Erythroblast (primary cell): ENCODE results near the gene XXYLT1.
"Not testable (repeated sequence)": the region's sequence is repeated elsewhere in the genome, so short reads cannot be mapped to it uniquely, and the experiment has no call there.

Experiments used
- DNase-seq, 2 experiments: peaks; one replicate each; lab custom pipeline; 2025; lab: John Stamatoyannopoulos, UW
- GATA1 ChIP-seq: IDR thresholded peaks from 2 replicates; pipeline ENCODE4 v1.6.1; 2011; ENCODE audit warnings: low read depth, mild to moderate bottlenecking, control low read depth, low read length, moderate library complexity
- POLR2A ChIP-seq: IDR thresholded peaks from 2 replicates; pipeline ENCODE4 v1.6.1; 2011; ENCODE audit warnings: mild to moderate bottlenecking, low read length

The XXYLT1 gene

DNA sequence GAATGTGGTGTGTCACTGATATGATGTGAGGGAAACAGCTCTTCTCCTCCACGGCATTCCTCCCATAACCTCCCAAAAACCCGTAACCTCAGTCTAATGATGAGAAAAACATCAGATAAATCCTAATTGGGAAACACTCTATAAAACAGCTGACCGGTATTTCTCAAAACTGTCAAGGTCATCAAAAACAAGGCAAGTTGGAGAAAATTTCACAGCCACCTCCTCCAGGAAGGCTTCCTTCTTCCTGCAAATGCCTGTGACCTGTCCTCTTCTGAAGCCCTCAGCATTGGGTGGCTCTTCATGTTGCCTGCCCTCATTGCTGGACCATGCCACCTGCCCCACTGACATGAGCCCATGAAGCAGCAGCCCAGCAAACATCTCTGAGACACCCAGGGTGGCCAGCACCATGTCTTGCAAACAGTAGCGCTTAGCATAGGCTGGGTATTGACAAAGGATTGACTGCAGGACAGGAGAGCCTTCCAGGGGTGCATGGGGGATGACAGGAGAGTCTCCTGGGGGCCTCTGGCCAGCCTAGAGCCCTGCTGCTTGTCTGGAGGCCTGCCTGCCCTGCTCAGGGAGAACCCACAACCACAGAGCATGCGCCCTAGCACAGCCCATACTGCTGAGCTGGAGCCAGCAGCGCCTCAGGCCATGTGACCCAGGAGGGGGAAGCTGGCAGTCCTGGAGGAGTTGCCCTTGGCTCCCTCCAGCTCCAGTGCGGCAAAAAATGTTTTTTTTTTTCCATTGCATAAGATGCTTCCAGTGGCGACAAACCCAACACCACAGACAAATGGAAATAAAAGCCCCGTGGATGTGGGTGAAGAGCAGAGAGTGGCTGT, 49.7 kb downstream of the XXYLT1 start:
- TF ChIP-seq GATA1 = no peak
- TF ChIP-seq POLR2A = no peak
- no peak for DNase-seq

DNA sequence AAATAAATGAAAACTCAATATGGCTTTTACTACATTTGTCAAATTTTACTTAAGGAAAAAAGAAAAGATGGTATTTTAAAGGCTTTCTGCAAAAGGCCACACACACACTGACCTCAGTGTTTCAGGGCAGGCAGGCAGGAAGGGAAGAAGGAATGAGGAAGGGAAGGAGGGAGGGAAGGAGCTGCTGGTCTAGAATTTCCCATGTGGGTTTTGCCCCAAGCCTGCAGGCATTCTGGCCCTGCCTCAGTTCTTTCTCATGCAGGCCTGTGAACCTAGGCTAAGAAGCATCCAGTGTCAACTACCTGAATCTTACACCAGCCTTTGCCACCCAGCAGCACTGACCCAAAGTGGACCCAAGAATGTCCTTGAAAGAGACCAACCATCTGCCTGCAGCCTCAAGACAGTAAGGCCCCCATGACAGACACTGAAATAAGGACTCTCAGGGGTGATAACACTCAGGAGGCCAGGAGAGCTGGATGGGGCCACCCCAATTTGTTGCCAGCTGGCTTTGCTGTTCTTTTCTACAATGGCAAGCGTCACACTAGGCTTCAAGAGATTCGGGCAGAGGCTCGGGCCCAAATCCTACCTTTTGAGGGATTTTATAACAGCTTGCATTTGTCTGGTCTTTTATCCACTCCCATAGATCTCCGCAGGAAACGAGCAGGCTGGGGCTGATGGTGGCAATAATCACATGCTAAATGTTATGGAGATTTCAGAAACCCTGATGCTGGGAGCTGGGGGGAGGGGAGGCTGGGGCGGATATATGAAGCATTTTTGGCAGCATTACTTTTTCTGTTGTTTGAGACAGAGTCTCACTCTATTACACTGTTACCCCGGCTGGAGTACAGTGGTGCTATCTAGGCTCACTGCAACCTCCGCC, 51.4 kb downstream of the XXYLT1 start:
- TF ChIP-seq POLR2A (no peak), GATA1 (no peak)
- no peak for DNase-seq

DNA sequence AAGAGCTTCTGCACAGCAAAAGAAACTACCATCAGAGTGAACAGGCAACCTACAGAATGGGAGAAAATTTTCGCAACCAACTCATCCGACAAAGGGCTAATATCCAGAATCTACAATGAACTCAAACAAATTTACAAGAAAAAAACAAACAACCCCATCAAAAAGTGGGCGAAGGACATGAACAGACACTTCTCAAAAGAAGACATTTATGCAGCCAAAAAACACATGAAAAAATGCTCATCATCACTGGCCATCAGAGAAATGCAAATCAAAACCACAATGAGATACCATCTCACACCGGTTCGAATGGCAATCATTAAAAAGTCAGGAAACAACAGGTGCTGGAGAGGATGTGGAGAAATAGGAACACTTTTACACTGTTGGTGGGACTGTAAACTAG, 52.6 kb downstream of the XXYLT1 start:
- not testable (repeated sequence) for DNase-seq

DNA sequence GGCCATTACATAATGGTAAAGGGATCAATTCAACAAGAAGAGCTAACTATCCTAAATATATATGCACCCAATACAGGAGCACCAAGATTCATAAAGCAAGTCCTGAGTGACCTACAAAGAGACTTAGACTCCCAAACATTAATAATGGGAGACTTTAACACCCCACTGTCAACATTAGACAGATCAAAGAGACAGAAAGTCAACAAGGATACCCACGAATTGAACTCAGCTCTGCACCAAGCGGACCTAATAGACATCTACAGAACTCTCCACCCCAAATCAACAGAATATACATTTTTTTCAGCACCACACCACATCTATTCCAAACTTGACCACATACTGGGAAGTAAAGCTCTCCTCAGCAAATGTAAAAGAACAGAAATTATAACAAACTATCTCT, 55.4 kb downstream of the XXYLT1 start:
- DNase-seq = not testable (repeated sequence)

DNA sequence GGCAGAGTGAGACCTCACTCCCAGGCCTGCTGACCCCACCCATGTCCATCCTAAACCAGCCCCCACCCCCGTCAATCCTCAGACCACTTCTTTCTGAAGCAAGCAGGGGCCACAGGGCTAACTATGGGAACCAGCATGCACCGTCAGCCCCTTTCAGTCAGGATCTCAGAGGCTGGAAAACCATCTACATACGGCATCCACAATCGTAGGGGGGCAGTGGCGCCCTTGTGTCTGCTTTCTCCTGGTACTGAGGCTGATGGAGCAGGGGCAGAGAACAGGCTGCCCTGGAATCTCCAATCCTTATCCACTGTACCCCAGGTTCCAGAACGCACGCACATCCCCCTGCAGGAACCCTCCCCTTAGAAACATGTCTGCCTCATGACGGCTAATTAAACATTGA, 56.6 kb downstream of the XXYLT1 start:
- TF ChIP-seq GATA1 (no peak), POLR2A (no peak)
- DNase-seq = no peak

DNA sequence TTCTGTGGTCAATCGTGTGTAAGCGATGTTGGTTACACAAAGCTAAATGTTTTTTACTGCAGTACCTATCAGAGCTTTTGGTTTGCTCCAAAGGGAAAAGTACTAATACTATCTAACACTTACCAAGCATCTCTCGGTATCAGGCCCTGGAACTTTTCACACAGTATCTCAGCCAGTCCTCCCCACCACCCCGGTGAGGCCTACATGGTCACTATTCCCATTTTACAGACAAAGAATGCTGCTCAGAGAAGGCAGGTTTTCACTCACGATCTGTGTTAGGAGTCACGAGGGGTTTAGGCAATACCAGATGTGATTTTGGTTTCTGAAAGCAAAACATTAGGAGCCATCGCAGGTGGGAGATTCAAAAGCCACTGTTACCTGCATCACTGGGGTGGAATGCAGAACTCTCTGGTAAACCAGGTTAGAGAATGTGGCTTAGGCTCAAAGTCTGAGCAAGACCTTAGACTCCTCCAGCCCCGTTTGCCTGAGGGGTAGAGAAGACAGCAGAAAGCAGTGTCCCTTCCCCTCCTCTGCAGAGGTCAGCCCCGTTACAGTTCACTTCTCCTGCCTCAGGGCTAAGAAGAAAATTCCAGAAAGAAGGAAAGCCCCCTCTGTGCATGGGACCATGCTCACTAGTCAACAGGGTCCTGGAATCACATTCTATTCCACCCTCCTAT, 57.2 kb downstream of the XXYLT1 start:
- TF ChIP-seq POLR2A = no peak
- no peak for TF ChIP-seq GATA1
- no peak for DNase-seq

DNA sequence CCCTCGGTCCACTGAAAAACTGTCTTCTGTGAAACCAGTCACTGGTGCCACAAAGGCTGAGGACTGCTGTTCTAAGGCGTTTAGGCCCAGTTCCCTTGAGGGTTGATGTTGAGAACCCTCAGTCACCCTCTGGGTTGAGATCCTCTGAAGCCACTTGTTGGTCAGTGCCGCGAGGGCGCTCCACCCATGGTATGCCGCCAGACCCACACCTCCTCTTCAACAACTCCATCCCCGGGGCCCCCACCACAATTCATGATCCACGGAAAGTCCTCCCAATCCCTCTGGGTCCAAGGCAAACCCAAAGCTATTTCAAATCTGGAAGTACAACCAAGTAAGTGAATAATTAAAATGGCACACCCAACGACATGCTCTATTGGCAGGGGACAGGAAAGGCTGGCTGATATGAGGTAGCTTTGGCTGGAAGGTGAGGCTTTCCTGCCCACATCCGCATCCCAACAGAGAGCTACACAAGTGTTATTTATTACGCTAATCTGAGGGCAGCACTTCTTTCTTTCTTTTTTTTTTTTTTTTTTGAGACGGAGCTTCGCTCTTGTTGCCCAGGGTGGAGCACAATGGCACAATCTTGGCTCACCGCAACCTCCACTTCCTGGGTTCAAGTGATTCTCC, 58.1 kb downstream of the XXYLT1 start:
- DNase-seq = no peak
- TF ChIP-seq POLR2A (no peak), GATA1 (no peak)

DNA sequence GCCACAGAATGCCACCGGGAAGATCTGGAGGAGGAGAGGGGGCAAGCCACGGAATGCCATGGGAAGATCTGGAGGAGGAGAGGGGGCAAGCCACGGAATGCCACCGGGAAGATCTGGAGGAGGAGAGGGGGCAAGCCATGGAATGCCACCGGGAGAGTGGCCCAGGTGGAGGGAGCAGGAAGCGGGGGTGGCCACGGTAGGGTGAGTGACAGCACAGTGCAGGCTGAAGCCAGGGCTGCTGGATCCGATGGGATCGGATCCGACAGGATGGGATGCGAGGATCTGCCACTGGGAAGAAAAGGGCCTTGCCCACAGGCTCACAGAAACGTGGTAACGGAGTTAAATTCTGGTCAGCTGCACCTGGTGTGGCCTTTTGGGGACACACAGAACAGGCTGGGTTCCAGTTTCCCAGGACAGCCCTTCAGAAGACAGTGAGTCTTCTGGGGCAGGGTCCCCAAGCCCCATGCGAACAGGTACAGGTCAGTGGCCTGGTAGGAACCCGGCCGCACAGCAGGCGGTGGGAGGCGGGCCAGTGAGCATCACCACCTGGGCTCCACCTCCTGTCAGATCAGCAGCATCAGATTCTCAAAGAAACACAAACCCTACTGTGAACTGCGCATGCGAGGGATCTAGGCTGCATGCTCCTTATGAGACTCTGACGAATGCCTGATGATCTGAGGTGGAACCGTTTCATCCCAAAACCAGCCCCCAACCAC, 58.8 kb downstream of the XXYLT1 start:
- TF ChIP-seq POLR2A (no peak), GATA1 (no peak)
- no peak for DNase-seq

DNA sequence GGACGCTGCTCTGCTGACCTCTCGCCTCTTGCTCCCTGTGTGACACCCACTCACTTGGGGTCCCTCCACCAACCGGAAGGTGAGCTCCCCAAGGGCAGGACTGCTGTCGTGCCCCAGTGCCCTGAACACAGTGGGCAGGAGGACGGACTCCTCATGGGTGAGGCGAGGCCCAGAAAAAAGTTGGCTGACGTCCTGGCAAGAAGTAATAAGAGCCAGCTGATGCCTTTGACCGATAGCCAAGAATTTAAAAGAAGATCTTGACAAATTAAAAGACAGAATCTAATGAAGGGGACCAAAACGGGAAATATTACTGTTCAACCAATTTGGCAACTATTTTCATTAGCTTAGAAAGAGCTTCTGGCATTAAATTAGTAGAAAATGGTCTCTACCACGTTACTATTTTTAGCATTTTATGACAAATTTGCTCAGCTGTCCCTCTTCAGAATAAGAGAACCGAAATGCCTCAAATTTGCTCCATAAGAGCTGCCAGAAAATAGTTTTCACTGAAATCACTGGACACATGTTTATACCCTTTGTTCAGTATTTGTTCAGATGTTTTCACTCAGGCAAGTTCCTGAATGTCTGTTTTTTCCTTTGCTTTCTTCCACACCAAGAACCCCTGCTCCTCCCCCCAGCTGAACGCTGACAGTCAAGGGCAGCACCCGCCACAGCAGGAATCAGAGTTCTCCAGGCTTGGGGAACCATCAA, 60.5 kb downstream of the XXYLT1 start:
- no peak for TF ChIP-seq GATA1
- TF ChIP-seq POLR2A = no peak

DNA sequence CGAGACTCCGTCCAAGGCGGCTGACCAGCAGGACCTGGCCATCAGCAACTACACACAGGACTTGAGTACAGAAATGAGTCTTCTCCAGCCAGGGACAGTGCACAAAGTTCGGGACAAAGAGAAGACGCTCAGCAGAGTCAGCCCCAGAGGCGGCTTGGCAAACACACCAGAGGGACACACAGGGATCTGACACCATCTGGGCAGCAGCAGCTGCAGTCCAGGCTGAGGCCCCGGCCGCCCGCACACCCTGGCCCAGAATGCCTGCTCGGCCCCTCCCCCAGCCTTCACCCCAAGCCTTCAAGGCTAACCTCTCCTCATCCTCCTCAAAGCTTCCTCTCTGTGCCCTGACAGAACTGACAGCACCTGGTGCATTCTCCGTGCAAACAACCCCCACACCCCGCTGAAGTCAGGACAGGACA, 61.1 kb downstream of the XXYLT1 start:
- DNase-seq = no peak
- TF ChIP-seq POLR2A = no peak
- no peak for TF ChIP-seq GATA1

More for the DNA sequence above, 60.5 kb downstream of the XXYLT1 start:
- DNase-seq = no peak

DNA sequence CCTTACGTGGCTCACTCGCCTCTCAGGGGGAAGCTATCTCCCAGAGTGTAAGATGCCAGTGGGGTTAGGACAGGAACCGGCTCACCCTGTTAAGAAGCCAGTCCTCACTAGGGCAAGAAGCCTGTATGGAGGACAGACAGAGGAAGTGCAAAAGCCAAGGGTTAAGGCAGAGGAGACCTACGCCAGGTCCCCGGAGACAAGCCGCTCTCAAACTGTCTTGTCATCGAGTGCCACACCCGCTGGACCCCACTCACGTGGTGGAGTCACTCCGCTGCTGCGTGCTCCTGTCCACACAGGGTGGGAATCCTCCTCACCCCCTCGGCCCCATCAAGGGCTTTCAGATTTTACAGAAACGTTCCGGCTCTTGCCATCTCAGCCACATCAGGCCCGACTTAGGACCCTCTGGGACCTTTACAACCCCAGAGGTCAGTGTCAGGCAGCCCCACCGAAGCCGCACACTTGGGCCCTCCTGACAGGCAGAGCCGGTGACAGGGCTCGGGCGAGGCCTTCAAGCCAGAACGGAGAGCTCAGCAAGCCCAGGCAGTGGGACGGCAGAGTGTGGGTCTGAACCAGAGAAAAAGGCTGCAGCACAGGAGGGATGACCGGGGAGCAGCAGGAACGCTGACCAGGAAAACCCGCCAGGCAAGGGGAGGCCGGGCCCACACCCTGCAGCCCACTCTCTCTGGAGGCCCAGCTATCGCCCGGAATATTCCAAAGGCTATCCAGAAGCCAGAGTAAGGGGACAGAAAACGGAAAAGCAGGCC, 61.7 kb downstream of the XXYLT1 start:
- TF ChIP-seq GATA1 = no peak
- no peak for TF ChIP-seq POLR2A
- DNase-seq = no peak

DNA sequence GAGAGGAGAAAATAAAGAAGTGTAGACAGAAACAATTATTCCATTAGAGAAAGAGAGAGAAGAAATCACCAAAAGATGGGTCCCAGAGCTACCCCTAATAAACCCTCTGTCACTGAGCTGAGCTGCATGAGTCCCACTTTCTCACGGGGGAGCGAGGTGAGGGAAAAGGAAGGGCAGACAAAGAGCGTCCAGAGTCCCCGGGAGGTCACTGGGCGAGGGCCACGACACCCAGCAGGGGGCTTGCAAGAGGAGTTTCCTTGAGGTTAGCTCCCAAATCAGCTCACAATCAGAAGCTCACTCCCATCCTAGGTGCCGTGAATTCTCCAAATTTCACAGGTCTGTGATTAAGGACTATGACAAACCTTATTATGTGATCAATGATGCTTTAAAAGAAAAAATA, 62.3 kb downstream of the XXYLT1 start:
- no peak for DNase-seq
- TF ChIP-seq POLR2A (no peak), GATA1 (no peak)
